Chondrocyte (in vitro differentiated cells): ENCODE results near the gene YAP1. TPM values are rescaled to one million over a fixed set of nuclear protein-coding genes. Genes with fewer than 3 reads are reported as not detected.
A peak's percentile ranks its signal among the peaks of the same experiment; 100 is the strongest.

Source experiments
- DNase-seq: peaks from one replicate; pipeline ENCODE4 v3.0.0; 2021; ENCODE audit warnings: mixed read lengths, low spot score
- H3K27ac Mint-ChIP-seq: one replicate; pipeline ENCODE4 v1.8.0; 2021; ENCODE audit warnings: mild to moderate bottlenecking, moderate library complexity, mixed read lengths; ENCODE audit not compliant: unreplicated experiment
- H3K27me3 Mint-ChIP-seq: 2 replicates; pipeline ENCODE4 v1.8.0; 2021; ENCODE audit warnings: low read depth, mixed read lengths
- H3K36me3 Mint-ChIP-seq: 2 replicates; pipeline ENCODE4 v1.8.0; 2021; ENCODE audit warnings: low read depth, mixed read lengths
- H3K4me1 Mint-ChIP-seq: 2 replicates; pipeline ENCODE4 v1.8.0; 2021; ENCODE audit warnings: low read depth, mild to moderate bottlenecking, mixed read lengths
- H3K4me3 Mint-ChIP-seq: one replicate; pipeline ENCODE4 v1.8.0; 2021; ENCODE audit warnings: mild to moderate bottlenecking, moderate library complexity, mixed read lengths; ENCODE audit not compliant: unreplicated experiment
- H3K9me3 Mint-ChIP-seq: 2 replicates; pipeline ENCODE4 v1.8.0; 2021; ENCODE audit warnings: low read depth, mixed read lengths
- CTCF ChIP-seq: fragments of 200-600 bp; sonication (generic); IDR thresholded peaks from 2 replicates; pipeline ENCODE4 v1.5.0; 2021; ENCODE audit warnings: antibody characterized with exemption, mild to moderate bottlenecking, moderate library complexity
- total RNA-seq: library from RNA; stranded (reverse); gene quantifications from 3 replicates; pipeline ENCODE4 v1.2.1, GENCODE V29; 2021

The YAP1 gene
- total RNA-seq, 1 donor from 2014 or later, result 114 TPM

GRCh38 chr11:102204174-102204573, 93.9 kb downstream of the YAP1 start:
- H3K4me3 Mint-ChIP-seq, result no peak overlapping the region
- DNase-seq, result no peak
- H3K27ac Mint-ChIP-seq, result peak overlapping the region; percentile 57

GRCh38 chr11:102205805-102206204, 95.6 kb downstream of the YAP1 start:
- no peak overlapping the region for H3K4me3 Mint-ChIP-seq
- no peaks in the 10 kb centered on the region for H3K27me3 Mint-ChIP-seq
- H3K27ac Mint-ChIP-seq, result no peak overlapping the region
- H3K4me1 Mint-ChIP-seq, result peaks cover 3% of the 10 kb centered on the region
- no peak for DNase-seq
- no peak for TF ChIP-seq CTCF
- peaks cover 20% of the 10 kb centered on the region for H3K36me3 Mint-ChIP-seq
- H3K9me3 Mint-ChIP-seq, result no peaks in the 10 kb centered on the region

More at GRCh38 chr11:102204174-102204573, 93.9 kb downstream of the YAP1 start:
- Mint-ChIP-seq H3K36me3 (peaks cover 12% of the 10 kb centered on the region), H3K27me3 (no peaks in the 10 kb centered on the region), H3K4me1 (no peaks in the 10 kb centered on the region), H3K9me3 (no peaks in the 10 kb centered on the region)
- TF ChIP-seq CTCF, result no peak

GRCh38 chr11:102208835-102209234, 98.6 kb downstream of the YAP1 start:
- TF ChIP-seq CTCF, result no peak
- Mint-ChIP-seq H3K4me1 (peaks cover 3% of the 10 kb centered on the region), H3K4me3 (no peak overlapping the region), H3K9me3 (no peaks in the 10 kb centered on the region), H3K36me3 (peaks cover 26% of the 10 kb centered on the region), H3K27me3 (no peaks in the 10 kb centered on the region), H3K27ac (peak overlapping the region; percentile 18)
- DNase-seq, result no peak

DNA sequence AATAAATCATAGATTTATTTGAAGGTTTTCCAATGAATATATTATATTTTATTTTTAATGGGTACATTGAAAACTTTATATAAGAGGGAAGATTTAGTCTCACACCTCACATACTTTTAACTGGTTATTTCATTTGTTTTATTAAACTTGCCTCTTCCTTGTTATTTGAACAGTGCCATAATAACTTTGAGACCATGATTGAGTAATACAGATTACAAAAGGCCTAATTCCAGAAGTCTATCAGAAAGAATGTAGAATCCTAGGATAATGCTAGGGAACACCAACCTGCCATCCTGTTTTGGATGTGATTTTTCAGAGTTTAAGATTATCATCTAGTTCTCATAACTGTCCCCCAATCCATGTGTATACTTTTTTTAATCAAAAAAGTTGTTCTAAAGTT, 104.4 kb downstream of the YAP1 start:
- no peak for TF ChIP-seq CTCF
- no peak overlapping the region for H3K4me3 Mint-ChIP-seq
- H3K9me3 Mint-ChIP-seq, result no peaks in the 10 kb centered on the region
- H3K27me3 Mint-ChIP-seq, result no peaks in the 10 kb centered on the region
- H3K36me3 Mint-ChIP-seq, result peaks cover 24% of the 10 kb centered on the region
- peak overlapping the region; percentile 32 for H3K27ac Mint-ChIP-seq
- DNase-seq, result no peak
- H3K4me1 Mint-ChIP-seq, result peaks cover 37% of the 10 kb centered on the region

GRCh38 chr11:102216433-102217075, 106.3 kb downstream of the YAP1 start:
- Mint-ChIP-seq H3K36me3 (peaks cover 20% of the 10 kb centered on the region), H3K27ac (peak overlapping the region; percentile 84), H3K4me3 (no peak overlapping the region), H3K9me3 (no peaks in the 10 kb centered on the region), H3K27me3 (no peaks in the 10 kb centered on the region), H3K4me1 (peaks cover 50% of the 10 kb centered on the region)
- no peak for DNase-seq
- TF ChIP-seq CTCF, result no peak
